Left colon (tissue), 2 donors: ENCODE results near the gene ZNF620. TPM values are rescaled to one million over a fixed set of nuclear protein-coding genes. Genes with fewer than 3 reads are reported as not detected.
A peak's percentile ranks its signal among the peaks of the same experiment; 100 is the strongest.
"Not testable (repeated sequence)": the region's sequence is repeated elsewhere in the genome, so short reads cannot be mapped to it uniquely, and the experiment has no call there.

Source experiments
- ATAC-seq: fragments of 200-7000 bp; cut with Tn5 transposase; one replicate; pipeline ENCODE4 v1.9.1; 2020; ENCODE audit warnings: mild to moderate bottlenecking, moderate library complexity
- DNase-seq, 2 donors: peaks; one replicate each; pipeline ENCODE4 v3.0.0-alpha.2; 2020
- intact Hi-C, 2 donors: fragments of 100-400 bp; cut with DNase I in 1 of 2; cut with micrococcal nuclease in 1 of 2; formaldehyde crosslinking; loops; one replicate each; pipeline versions ENCODE4 v1.11.2 to v1.14.0; 2022; cut with DNase I, micrococcal nuclease
- long read RNA-seq: library from polyadenylated mRNA; unstranded; transcript quantifications from one replicate; pipeline ENCODE4 v2.0.0, GENCODE V29; 2021
- total RNA-seq, 2 donors: library from RNA; stranded (reverse); fragmentation: NEBNext Ultra II Directional; extraction: Animal tissue kit (Norgen Biotek cat#: 25700); gene quantifications; one replicate each; pipeline ENCODE4 v1.2.1, GENCODE V29; 2021
- donor health status: DM: no; HTN: no; CAD: no.
- donor health status: DM: yes; HTN: yes; CAD: no.

ZNF620 gene
- 1 to 10 TPM; 4.1 to 5.0 TPM for total RNA-seq
- long read RNA-seq, partial matches to known transcripts: 0 of 2 reads
- long read RNA-seq, other reads (novel, unspliced or antisense): 2 of 2 reads

GRCh38 chr3:40505599-40506462, at the start of gene ZNF620:
ZNF620 (plus strand) TSS chr3:40506039; CDS start chr3:40506353, 314 bp downstream.
- DNase-seq (peak; percentile 81 to 83), ATAC-seq (peak; percentile 96)
- intact Hi-C loops: no loop called here

DNA sequence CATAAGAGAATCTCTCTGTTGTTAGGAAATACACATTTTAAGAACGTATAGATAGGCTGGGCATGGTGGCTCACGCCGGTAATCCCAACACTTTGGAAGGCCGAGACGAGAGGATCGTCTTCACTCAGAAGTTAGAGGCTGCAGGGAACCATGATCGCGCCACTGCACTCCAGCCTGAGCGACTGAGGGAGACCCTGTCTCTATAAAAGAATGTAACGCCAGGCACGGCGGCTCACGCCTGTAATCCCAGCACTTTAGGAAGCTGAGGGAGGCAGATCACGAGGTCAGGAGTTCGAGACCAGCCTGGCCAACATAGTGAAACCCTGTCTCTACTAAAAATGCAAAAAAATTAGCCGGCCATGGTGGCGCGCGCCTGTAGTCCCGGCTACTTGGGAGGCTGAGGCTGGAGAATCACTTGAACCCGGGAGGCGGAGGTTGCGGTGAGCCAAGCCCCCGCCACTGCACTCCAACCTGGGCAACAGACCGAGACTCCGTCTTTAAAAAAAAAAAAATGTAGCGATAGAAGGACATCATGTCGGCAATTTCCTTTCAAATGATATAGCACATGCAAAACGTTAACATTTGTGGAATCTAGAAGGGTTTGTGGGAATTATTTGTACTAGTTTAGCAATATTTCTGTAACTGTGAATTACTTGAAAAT, 49.4 kb upstream of the ZNF620 start:
- no peak for ATAC-seq
- peak in 1 of 2 donors; percentile 19 for DNase-seq
- intact Hi-C loops: no loop called here

DNA sequence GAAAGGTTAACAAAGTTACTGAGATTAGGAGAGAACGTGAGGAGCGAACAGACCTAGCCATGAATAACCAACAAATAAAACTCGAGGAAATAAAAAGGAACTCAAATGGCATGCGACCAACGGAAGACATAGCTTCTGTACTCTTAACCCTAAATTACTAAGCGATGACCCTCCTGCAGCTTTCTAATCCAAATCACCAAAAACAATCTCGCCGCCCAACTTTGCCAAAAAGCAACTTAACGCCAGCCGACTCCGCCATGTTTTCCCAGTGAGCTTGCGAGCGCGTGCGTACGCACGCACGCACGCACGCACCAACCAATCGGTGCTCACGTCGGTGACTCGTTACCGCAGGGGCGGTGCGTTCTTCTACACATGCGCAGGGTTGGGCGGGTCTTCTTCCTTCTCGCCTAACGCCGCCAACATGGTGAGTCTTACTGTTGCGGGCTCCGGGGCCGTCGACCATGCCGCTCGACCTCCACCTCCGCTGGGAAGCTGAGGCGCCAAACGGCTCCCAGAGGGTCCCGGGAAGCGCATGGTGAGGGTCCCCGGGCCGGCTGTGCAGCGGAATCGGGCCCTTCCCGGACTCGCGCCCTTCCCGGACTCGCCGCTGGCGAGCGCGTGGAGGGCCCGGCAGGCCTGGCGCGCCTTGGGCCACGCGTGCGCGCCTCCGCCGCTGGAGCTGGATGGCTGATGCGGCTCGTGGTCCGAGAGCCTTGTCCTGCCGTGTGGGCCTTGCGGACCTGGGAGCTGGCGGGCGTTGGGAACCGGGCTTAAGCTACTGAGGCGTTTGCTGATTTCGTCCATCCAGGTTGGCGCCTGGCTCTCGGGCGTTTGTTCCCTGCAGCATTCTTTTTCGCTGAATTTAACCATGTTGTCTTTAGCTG, 48.7 kb upstream of the ZNF620 start, which contains the start of gene RPL14:
RPL14 (plus strand) TSS at position 400 of the 884 bp plus-strand sequence; CDS start at position 533, 133 bp downstream.
- intact Hi-C loops: no loop called here
- peak; percentile 83 for ATAC-seq
- DNase-seq: peak; percentile 97

- no peak for DNase-seq
- no peak for ATAC-seq
- intact Hi-C loops: no loop called here
Measured at GRCh38 chr3:40458473-40458872, 47.4 kb upstream of the ZNF620 start.

DNA sequence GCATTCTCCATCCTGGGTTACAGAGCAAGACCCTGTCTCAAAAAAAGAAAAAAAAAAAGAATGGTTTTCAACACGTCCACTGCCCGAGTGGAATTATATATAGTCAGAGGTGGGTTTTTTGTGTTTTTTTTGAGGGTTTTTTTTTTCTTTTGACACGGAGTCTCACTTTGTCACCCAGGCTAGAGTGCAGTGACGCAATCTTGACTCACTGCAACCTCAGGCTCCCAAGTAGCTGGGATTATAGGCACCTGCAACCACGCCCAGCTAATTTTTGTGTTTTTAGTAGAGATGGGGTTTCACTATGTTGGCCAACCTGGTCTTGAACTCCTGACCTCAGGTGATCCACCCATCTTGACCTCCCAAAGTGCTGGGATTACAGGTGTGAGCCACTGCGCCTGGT, 45.4 kb upstream of the ZNF620 start:
- DNase-seq, intact Hi-C loops, ATAC-seq: not testable (repeated sequence)

GRCh38 chr3:40461161-40461560, 44.7 kb upstream of the ZNF620 start:
- ATAC-seq (no peak), DNase-seq (no peak)
- intact Hi-C loops: no loop called here

DNA sequence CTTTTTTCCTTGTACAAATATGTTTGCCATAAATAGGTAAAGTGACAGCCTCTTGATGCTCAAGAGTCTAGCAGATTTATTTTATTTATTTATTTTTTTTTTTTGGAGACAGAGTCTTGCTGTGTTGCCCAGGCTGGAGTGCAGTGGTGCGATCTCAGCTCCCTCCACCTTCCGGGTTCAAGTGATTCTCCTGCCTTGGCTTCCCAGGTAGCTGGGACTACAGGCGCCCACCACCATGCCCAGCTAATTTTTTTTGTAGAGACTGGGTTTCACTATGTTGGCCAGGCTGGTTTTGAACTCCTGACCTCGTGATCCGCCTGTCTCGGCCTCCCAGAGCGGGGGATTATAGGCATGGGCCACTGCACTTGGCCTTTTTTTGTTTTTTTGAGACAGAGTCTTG, 43.0 kb upstream of the ZNF620 start:
- intact Hi-C loops, DNase-seq, ATAC-seq: not testable (repeated sequence)

DNA sequence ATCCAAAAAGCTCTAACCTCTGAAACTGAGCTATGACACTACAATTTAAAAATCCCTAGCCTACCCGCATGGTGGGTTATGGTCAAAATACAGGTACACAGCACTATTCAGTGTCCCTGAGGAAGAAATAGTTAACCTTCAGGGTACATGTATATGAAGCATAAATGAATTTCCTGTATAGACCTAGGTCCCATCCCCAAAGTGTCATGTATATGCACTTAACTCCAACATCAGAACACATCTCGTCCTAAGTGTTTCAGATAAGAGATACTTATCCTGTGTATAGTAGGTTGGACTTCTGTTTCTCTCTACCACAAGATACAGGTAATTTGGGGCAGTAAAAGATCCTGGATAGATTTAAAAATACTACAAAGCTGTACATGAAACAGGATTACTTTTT, 42.3 kb upstream of the ZNF620 start:
- DNase-seq (no peak), ATAC-seq (no peak)
- intact Hi-C loops: no loop called here

- ATAC-seq: no peak
- intact Hi-C loops: no loop called here
Measured at GRCh38 chr3:40464339-40465110, 41.3 kb upstream of the ZNF620 start.

GRCh38 chr3:40465111-40465407, 40.8 kb upstream of the ZNF620 start:
- ATAC-seq (no peak), DNase-seq (no peak)
- intact Hi-C loops: no loop called here

More at GRCh38 chr3:40464339-40465110, 41.3 kb upstream of the ZNF620 start:
- no peak for DNase-seq

GRCh38 chr3:40465456-40465855, 40.4 kb upstream of the ZNF620 start:
- ATAC-seq (no peak), DNase-seq (no peak)
- intact Hi-C loops: no loop called here

- peak; percentile 45 for ATAC-seq
- no peak for DNase-seq
- intact Hi-C loops: no loop called here
Measured at GRCh38 chr3:40468018-40468417, 37.8 kb upstream of the ZNF620 start.

DNA sequence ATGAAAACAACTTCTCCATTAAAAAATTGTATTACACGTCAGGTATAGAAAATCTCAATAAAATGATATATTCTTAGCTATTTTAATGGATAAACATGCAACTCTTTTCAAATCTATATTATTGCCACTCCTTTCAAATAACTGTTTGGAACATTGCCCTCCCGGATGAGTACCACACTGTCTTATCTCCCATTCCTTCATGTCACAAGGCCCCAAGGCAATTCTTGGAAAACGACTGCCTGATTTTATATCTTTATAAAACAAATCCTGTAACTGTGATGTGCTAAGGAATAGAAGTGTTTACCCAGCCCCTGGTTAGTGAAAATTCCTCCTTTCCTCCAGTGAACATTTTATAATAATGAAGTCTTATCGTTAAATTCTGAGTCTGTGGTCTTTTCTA, 35.1 kb upstream of the ZNF620 start:
- ATAC-seq: no peak

DNA sequence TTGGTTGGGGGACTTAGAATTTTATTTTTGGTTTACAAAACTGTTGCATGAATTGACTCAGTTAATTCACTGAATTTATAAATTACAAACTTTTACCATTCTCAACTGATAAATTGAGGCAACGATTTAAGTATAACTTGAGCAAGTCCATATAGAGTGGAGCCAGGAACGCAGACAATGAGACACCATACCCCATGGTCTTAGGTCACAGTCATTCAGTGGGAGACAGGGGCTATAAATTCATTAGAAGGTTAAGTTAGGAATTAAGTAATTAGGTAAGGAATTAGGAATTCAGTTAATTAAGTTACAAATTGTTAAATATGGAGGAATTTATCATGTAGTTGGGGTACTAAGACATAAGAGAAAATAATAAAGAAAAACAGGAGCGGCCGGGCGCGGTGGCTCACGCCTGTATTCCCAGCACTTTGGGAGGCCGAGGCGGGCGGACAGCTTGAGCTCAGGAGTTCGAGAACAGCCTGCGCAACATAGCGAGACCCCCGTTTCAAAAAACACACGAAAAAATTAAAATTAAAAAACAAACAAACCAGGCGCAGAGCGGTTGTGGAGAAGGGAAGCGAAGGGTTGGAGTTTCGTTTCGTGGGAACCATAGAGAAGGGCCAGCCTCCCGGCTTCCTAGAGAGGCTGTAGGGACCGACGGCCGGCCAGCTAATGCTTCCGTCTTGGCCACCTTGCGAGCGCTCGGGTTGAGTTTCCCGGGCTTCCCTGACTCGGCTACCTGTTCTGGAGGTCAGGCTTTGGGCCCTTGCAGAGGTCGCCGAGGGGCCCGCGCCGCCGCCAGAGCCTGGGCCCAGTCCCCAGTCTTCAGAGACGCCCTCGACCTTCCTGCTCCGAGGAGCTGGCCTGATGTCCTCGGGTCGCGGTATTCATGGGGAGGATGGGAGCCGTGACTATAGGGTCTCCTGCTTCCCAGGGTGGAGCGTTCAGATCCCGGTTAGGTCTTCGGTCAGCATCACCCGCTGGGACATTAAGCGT, 29.1 kb upstream of the ZNF620 start, which contains the start of gene ZNF619:
ZNF619 (plus strand) TSS at position 645 of the 993 bp plus-strand sequence. CDS start 858 bp downstream, outside the sequence.
- DNase-seq: peak; percentile 76 to 81
- intact Hi-C loops: no loop called here
- ATAC-seq: peak; percentile 96

More for the DNA sequence above, 35.1 kb upstream of the ZNF620 start:
- no peak for DNase-seq
- intact Hi-C loops: no loop called here

- DNase-seq: no peak
- ATAC-seq: peak; percentile 20
- intact Hi-C loops: no loop called here
Measured at GRCh38 chr3:40477666-40478065, 28.2 kb upstream of the ZNF620 start.

- intact Hi-C loops: no loop called here
- DNase-seq (no peak), ATAC-seq (no peak)
Measured at GRCh38 chr3:40487172-40487571, 18.7 kb upstream of the ZNF620 start.

DNA sequence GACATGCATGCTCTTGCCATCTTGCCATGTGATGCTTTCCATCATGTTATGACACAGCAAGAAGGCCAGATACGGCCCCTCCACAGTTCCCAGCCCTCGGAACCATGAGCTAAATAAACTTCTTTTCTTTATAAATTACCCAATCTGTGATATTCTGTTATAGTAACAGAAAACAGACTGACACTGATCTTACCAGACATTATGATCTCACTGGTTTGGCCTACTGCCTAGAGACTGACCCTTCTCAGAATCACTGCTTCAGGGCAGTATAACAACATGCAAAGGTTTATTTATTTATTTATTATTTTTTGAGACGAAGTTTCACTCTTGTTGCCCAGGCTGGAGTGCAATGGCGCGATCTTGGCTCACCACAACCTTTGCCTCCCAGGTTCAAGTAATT, 14.9 kb upstream of the ZNF620 start:
- intact Hi-C loops: no loop called here
- DNase-seq: no peak
- ATAC-seq: no peak
